SU-DHL-6 (cell line): ENCODE measurements around the gene CHRND.

Experiments
- H2AFZ ChIP-seq: fragments of 200-600 bp; sonication (generic); 2 replicates; pipeline ENCODE4 v1.6.1; 2014; ENCODE audit warnings: low read depth, mild to moderate bottlenecking, moderate library complexity, mixed read lengths, antibody characterized with exemption, low read length; ENCODE audit not compliant: severe bottlenecking
- H3F3A ChIP-seq: fragments of 200-600 bp; shearing (Covaris generic); 2 replicates; pipeline ENCODE4 v1.6.0; 2016; ENCODE audit warnings: antibody characterized with exemption, mild to moderate bottlenecking; ENCODE audit not compliant: insufficient read depth
- H3K27ac ChIP-seq: fragments of 200-600 bp; sonication (generic); 2 replicates; pipeline ENCODE4 v1.5.1; 2016; ENCODE audit warnings: low read depth, mild to moderate bottlenecking, low read length, moderate library complexity, mixed read lengths
- H3K27me3 ChIP-seq: fragments of 200-600 bp; sonication (generic), shearing (Covaris generic); 2 replicates; pipeline ENCODE4 v1.6.0; 2014; ENCODE audit warnings: mild to moderate bottlenecking, low read length
- H3K36me3 ChIP-seq: fragments of 200-600 bp; sonication (generic); 2 replicates; pipeline ENCODE4 v1.6.1; 2014; ENCODE audit warnings: mild to moderate bottlenecking, low read length, mixed read lengths
- H3K4me2 ChIP-seq: fragments of 300-600, 200-600 bp; shearing (Covaris generic), sonication (generic); 2 replicates; pipeline ENCODE4 v1.6.0; 2014; ENCODE audit warnings: low read length, low read depth, mild to moderate bottlenecking; ENCODE audit not compliant: poor library complexity, severe bottlenecking
- H3K4me3 ChIP-seq: fragments of 200-600 bp; sonication (generic); 2 replicates; pipeline ENCODE4 v1.5.1; 2014; ENCODE audit warnings: antibody characterized with exemption, low read length, mild to moderate bottlenecking, mixed read lengths; ENCODE audit not compliant: insufficient read depth, poor library complexity, severe bottlenecking
- H3K79me2 ChIP-seq: fragments of 200-600 bp; sonication (generic); 2 replicates; pipeline ENCODE4 v1.6.1; 2014; ENCODE audit warnings: mild to moderate bottlenecking, low read length, moderate library complexity; ENCODE audit not compliant: insufficient read depth
- H3K9ac ChIP-seq: fragments of 200-600 bp; sonication (generic); 2 replicates; pipeline ENCODE4 v1.7.0; 2014; ENCODE audit warnings: mild to moderate bottlenecking, low read length
- H3K9me2 ChIP-seq: fragments of 200-600 bp; sonication (generic); replicated peaks from 2 replicates; pipeline ENCODE4 v1.6.1; 2014; ENCODE audit warnings: low read length; ENCODE audit not compliant: insufficient read depth
- H3K9me3 ChIP-seq: fragments of 200-600 bp; sonication (generic); 2 replicates; pipeline ENCODE4 v1.6.1; 2014; ENCODE audit warnings: low read length, mixed read lengths; ENCODE audit not compliant: insufficient read depth
- H4K20me1 ChIP-seq: fragments of 200-600 bp; sonication (generic); 2 replicates; pipeline ENCODE4 v1.6.1; 2014; ENCODE audit warnings: low read depth, mild to moderate bottlenecking, antibody characterized with exemption, low read length, moderate library complexity, mixed read lengths
- EZH2phosphoT487 ChIP-seq: fragments of 200-600 bp; sonication (generic), shearing (Covaris generic); conservative IDR thresholded peaks from 2 replicates; pipeline ENCODE4 v1.6.1; 2018; ENCODE audit warnings: mild to moderate bottlenecking, antibody characterized with exemption, low read length, moderate library complexity, mixed read lengths
- TF ChIP-seq, protein P1 (sequence below): fragments of 200-600 bp; sonication (generic); IDR thresholded peaks from one replicate; pipeline ENCODE4 v1.5.1; 2017; ENCODE audit warnings: antibody characterized with exemption, mild to moderate bottlenecking, low read length, moderate library complexity; ENCODE audit not compliant: insufficient read depth, poor library complexity, severe bottlenecking

Gene CHRND

GRCh38 chr2:232542715-232543467 lies 16.9 kb downstream of the CHRND start:
- Histone ChIP-seq H3K9ac (no peak overlapping the region), H3K27me3 (no peaks in the 10 kb centered on the region), H4K20me1 (no peaks in the 10 kb centered on the region; the same call in 1 of the 2 replicates), H2AFZ (no peak overlapping the region), H3K9me2 (no peaks in the 10 kb centered on the region), H3K36me3 (no peaks in the 10 kb centered on the region), H3K27ac (no peak overlapping the region), H3K4me3 (no peak overlapping the region), H3F3A (no peaks in the 10 kb centered on the region), H3K9me3 (no peaks in the 10 kb centered on the region), H3K4me2 (no peak overlapping the region), H3K79me2 (peaks cover 12% of the 10 kb centered on the region)
- TF ChIP-seq, protein P1, sequence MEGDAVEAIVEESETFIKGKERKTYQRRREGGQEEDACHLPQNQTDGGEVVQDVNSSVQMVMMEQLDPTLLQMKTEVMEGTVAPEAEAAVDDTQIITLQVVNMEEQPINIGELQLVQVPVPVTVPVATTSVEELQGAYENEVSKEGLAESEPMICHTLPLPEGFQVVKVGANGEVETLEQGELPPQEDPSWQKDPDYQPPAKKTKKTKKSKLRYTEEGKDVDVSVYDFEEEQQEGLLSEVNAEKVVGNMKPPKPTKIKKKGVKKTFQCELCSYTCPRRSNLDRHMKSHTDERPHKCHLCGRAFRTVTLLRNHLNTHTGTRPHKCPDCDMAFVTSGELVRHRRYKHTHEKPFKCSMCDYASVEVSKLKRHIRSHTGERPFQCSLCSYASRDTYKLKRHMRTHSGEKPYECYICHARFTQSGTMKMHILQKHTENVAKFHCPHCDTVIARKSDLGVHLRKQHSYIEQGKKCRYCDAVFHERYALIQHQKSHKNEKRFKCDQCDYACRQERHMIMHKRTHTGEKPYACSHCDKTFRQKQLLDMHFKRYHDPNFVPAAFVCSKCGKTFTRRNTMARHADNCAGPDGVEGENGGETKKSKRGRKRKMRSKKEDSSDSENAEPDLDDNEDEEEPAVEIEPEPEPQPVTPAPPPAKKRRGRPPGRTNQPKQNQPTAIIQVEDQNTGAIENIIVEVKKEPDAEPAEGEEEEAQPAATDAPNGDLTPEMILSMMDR, result no peak
- TF ChIP-seq EZH2phosphoT487, result no peak

GRCh38 chr2:232543491-232543890 lies 17.5 kb downstream of the CHRND start:
- Histone ChIP-seq H3K9ac (no peak overlapping the region), H3K36me3 (no peaks in the 10 kb centered on the region), H3K4me3 (no peak overlapping the region), H4K20me1 (no peaks in the 10 kb centered on the region; the same call in 1 of the 2 replicates), H3K9me3 (no peaks in the 10 kb centered on the region), H3K9me2 (no peaks in the 10 kb centered on the region), H3K4me2 (no peak overlapping the region), H3F3A (no peaks in the 10 kb centered on the region), H3K27me3 (no peaks in the 10 kb centered on the region), H3K27ac (no peak overlapping the region), H3K79me2 (peaks cover 17% of the 10 kb centered on the region), H2AFZ (no peak overlapping the region)
- no peak for TF ChIP-seq EZH2phosphoT487
- TF ChIP-seq, protein P1, result no peak

DNA sequence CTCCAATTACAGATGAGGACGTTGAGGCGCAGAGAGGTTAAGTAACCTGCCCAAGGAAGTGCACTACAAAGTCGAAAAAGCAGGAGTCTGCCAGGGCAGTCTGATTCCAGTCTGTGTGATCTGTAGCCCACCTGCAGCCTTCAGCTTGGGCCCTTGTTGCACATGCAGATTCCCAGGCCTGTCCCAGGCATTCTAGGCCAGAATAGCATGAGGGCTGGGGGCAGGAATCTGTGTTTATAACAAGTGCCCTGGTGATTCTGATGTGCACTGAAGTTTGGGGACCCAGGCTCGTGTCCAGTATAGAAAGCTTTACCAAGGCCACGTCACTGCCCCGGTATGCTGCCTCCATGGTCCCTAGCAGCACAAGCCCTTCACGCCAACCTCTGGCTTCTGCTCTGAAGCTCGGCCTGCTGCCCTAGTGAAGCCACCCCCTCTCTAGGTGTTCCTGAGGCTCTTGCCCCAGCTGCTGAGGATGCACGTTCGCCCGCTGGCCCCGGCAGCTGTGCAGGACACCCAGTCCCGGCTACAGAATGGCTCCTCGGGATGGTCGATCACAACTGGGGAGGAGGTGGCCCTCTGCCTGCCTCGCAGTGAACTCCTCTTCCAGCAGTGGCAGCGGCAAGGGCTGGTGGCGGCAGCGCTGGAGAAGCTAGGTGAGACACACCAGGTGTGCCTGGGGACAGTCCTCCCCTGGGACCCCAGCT lies 18.1 kb downstream of the CHRND start:
- H3K4me3 ChIP-seq, result no peak overlapping the region
- no peak overlapping the region for H3K27ac ChIP-seq
- H2AFZ ChIP-seq, result no peak overlapping the region
- H3K9me3 ChIP-seq, result no peaks in the 10 kb centered on the region
- no peaks in the 10 kb centered on the region for H3F3A ChIP-seq
- no peaks in the 10 kb centered on the region; the same call in 1 of the 2 replicates for H4K20me1 ChIP-seq
- no peak overlapping the region for H3K9ac ChIP-seq
- H3K79me2 ChIP-seq, result peaks cover 21% of the 10 kb centered on the region
- H3K4me2 ChIP-seq, result no peak overlapping the region
- H3K9me2 ChIP-seq, result no peaks in the 10 kb centered on the region
- H3K36me3 ChIP-seq, result no peaks in the 10 kb centered on the region
- H3K27me3 ChIP-seq, result no peaks in the 10 kb centered on the region
- TF ChIP-seq, protein P1, result no peak
- no peak for TF ChIP-seq EZH2phosphoT487
